NAMALWA (cell line): Measurements from ENCODE around the gene RBBP8NL.

ENCODE experiments used
- DNase-seq: peaks from one replicate; pipeline ENCODE4 v3.0.0-alpha.2; 2015; ENCODE audit warnings: low spot score

Gene RBBP8NL, protein sequence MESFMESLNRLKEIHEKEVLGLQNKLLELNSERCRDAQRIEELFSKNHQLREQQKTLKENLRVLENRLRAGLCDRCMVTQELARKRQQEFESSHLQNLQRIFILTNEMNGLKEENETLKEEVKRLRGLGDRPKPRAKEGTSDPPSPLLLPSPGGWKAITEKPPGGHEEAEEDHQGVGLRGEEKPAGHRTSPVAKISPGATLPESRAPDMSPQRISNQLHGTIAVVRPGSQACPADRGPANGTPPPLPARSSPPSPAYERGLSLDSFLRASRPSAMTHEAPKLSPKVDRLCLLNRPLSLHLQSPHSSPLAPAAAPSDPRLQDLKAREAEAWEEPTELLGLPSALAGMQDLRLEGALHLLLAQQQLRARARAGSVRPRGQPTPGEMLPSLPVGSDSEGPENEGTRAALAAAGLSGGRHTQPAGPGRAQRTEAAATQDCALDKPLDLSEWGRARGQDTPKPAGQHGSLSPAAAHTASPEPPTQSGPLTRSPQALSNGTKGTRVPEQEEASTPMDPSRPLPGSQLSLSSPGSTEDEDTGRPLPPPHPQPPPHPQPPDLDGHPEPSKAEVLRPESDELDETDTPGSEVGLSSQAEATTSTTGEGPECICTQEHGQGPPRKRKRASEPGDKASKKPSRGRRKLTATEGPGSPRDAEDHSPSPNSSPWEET

DNA sequence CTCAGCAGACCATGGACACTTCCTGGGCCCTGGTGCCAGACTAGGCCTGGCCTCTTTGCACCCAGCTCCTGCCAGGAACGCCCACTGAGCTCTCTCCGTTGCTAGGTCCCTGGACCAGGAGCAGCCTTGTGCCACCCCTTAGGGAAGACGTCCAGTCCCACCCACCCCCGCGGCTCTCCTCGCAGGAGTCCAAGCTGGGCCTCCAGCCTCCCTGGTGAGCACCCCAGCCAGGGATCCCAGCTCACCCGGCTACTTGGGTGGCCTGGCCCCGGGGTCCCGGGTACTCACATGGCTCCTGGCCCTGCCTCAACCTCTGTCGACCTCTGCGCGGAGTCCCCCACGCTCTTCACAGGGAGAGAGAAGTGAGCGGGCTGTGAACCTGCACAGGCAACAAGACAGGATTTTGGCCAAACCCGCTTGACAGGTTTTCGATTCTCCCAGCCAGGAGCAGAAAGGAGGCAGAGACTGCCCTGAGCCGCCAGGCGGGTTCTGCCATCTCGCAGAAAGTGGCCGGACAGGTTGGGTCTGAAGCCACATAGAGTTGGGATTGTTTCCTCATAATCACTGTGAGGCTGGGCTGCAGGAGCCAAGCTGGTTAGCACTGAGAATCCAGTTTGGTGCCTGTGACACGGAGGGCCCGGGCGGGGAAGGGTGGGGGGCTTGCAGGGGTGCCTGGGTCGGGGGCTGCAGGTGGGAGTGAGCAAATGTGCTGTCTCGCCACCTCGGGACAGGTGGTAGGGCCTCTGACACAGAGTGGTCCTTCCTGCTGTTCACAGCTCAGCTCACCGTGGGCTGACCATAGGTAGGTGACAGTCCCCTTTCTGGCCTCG, at the start of gene RBBP8NL:
TSS of gene RBBP8NL (minus strand) at position 368 of the 830 bp plus-strand sequence. CDS start 7,892 bp downstream, outside the sequence.
- DNase-seq, result no peak

DNA sequence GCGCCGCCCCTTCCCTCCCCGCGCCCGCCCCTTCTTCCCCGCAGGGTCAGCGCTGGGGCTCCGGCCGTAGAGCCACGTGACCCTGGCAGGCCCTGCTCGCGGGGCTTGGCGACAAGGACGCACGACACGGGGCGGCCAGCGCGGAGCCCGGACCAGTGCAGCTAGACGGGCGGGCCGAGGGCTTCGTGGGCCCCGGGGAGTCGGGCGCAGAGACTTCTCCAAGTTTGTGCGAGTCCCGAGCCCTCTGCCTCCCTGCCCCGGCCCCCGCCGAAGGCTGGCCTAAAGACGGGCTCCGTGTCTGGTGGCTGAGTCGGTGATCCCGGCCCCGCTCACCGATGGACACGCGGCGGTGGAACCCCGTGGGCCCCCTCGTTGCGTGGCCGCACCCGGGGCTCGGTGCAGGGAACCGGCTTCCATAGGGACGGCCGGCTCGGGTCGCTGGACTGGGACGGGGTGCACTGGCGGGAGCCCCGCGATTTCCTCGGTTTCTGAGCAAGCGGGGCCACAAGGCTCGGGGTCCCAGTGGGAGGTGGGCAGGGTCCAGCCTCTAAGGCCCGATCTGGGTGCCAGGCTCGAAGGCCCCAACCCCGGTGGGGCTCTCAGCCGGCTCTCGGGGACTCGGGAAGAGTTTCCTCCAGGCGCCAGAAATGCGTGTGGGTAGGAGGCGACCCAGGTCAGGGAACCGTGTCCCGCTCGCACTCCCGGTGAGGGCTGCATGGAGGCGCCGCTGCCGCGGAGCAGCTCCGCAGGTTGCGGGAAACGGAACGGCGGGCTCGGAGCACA, 48.9 kb upstream of the RBBP8NL start:
- DNase-seq, result no peak

DNA sequence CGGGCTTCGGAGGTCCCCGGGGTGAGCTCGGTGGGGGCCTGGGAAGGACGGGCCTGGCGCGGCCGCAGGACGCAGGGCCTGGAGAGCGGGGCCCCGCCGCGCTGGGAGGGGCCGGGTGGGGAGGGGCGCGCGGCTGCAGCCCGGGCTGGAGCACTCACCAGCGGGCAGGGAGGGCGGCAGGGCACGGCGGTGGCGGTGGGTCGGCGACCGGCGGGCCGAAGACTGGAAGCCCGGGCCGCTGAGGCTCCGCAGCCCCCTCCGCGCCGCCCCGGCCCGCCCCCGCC, 48.4 kb upstream of the RBBP8NL start, which contains the start of gene GATA5:
TSS of gene GATA5 (minus strand) at position 224 of the 284 bp plus-strand sequence. CDS start 474 bp downstream, outside the sequence.
- DNase-seq, result no peak

DNA sequence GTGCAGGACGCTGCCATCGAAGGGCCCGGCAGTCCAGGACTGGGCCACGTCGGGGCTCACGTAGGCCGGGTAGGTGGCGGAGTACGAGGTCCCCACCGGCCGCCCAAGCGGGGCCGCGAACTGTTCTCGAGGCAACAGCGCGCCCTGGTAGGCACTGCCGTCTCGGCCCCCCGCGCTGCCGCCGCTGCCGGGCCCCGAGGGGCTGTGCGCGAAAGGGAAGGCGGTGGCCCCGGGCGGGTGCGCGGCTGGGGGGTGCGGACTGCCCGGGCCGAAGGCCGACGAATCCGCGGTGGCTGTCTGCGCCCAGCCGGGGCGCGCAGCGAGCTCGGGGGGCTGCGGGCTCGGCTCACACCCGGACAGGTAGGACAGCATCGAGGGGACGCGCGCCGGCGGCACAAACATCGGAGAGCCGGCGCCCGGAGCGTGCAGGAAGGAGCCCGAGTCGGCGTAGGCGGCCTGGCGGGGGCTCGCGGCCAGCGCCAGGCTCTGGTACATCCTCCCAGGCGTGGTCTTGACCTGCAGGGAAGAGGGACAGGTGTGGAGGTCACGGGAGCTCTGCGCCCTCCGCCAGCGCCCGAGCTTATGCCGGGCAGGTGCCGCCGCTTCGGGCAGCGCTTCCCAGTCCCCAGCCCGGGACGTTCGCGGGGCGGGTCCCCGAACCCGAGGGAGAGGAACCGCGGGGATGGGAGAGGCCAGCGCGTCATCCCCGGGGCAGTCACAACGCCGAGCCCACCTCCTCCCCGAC, 47.9 kb upstream of the RBBP8NL start:
- no peak for DNase-seq

DNA sequence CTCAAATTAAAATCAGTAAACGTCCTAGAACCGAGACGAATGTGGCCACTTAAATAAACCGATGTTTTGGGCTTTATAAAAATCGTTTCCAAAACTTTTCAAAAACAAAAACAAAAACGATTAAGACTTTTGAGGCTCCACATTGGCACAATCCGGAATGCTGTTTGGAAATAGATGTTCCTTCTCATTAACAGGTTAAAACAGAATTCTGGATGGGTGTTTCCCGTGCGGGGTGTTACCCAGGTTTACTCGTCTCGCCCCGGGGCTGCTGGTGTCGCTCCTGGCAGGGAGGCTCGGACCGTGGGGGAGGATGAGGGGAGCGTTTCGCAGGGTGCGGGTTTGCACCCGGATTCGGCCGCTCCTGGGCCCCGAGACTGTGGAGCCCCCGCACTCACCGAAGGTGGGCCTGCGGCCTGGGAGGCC, 47.3 kb upstream of the RBBP8NL start:
- no peak for DNase-seq

DNA sequence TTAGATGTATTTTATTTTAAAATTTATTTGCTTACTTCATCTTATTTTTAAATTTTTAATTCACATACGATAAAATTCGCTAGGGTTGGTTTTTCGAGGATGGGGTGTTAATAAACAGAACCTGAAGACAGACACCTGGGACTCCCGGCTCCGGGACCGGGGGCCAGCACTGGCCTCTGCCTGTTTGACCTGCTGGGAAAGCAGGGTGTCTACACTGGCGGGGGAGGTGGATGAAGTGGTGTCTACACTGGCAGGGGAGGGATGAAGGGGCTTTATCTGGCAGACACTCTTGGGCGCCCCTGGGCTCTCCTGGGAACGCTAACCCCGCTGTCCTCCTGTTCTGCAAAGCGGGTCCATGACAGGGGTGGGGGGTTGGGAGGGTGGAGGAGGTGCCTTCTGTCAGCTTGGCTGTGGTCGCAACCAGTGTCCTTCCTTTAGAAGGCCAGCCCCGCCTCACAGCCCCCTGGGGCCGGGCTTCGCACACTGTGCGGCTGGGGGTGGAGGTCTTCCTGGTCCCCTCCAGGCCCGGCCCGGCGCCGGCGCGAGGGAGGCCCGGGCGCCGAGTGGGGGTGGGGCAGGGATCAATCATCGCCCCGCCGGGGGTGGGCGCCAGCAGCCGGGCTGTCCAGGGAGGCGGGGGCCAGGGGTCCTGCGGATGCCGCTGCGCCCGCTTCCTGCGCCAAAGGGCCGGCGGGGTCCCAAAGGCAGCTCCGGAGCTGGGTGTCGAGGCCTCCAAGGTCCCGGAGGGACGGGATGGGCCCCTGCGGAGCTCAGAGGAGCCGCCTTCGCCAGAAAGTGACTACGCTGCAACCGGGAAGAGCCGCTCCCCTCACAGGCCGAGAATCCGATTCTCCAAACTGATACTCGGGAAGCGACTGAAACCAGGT, 46.6 kb upstream of the RBBP8NL start:
- no peak for DNase-seq

DNA sequence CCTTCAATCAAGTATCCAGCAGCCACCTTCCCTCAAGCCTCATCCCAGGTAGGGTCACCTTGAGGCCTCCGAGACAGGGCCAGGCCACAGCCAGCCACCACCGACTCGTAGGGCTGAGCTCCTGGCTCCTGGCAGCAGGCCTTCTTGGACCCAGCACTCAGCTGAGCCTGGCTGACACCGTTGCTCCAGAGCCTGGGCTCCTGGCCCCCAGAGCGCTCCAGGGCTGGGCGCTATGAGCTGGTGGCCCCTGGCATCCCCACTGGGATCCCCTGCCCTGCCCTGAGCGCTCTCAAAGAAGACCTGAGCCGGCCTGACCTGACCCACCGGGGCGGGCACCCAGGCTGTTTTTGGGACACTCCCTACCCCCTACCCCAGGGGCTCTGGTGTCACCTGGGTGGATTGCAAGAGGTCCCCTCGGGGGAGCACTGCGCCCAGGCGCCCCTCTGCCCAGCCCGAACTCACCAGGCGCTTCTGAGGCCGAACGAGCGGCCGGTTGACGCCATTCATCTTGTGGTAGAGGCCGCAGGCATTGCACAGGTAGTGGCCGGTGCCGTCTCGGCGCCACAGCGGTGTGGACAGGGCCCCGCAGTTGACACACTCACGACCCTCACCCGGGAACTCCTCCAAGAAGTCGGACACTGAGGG, 45.7 kb upstream of the RBBP8NL start:
- DNase-seq, result no peak

DNA sequence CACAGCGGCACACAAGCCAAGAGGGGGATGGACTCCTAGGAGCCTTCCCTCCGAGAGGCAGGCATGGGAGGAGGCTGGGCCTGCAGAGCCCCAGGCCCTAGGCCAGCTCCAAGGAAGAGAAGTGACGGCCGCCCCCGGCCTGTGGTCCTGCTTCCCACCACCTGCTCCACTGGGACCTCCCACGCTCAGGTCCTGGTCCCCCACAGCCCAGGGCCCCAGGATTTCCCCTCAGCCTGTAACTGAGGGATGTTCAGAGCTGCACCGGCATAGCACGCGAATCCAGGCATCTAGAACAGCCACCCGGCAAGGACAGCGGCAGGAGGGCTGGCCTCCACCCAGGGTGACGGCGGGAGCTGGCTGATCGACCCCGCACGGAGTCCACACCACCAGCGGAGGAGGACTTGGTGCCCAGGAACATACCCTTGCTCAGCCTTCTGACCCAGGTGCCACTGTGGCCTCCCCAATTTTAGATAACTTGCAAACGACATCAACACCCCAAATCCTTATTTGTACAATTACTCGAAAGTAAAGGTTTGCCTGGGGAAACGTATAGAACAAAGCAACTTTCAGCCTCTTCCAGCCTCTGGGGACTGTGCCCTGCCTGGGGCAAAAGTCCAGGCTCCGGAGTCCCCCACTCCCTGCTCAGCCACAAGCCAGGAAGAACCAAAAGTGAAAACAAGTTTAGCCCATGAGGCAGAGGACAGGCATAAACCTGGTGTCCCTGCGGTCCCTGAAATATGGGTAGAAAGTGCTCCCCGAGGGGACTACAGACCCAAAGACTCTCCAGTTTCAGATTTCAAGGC, 45.0 kb upstream of the RBBP8NL start:
- no peak for DNase-seq

DNA sequence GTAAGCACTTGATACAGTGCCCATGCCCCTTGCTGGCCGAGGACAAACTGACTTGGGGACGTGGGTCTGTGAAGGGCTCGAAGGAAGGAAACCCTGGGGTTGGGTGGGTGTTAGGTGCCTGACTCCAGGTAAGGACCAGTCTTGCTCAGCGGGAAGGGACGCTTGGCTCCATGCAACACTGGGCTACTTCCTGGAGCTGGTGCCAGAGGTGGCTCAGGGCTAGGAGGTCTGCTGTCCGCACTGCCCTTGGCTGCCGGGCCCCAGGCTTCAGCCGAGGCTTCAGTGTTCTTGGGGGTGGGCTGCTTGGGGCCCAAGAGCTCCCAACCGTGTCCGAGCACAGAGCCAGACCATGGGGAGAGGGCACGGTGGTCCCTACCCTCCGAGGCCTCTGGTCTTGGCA, 43.1 kb upstream of the RBBP8NL start:
- DNase-seq, result no peak

DNA sequence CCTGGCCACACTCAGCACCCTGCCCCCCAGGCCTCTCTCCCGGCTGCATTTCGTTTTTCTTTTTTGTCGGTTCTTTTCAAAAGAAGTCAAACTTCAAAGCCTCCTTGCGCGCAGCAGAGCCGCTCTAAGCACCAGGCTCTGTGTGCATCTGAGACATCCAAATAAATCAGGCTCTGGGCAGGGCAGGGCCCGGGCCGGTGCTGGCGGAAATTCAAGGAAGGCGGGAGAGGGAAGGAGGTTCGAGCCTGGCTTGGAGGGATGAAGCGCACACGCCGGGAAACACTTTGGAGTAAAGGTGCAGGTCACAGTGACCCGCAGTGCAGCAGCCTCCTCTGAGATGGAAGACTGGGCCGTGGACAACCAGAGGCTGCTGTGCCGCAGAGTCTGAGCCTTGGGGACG, 42.7 kb upstream of the RBBP8NL start:
- DNase-seq, result no peak

DNA sequence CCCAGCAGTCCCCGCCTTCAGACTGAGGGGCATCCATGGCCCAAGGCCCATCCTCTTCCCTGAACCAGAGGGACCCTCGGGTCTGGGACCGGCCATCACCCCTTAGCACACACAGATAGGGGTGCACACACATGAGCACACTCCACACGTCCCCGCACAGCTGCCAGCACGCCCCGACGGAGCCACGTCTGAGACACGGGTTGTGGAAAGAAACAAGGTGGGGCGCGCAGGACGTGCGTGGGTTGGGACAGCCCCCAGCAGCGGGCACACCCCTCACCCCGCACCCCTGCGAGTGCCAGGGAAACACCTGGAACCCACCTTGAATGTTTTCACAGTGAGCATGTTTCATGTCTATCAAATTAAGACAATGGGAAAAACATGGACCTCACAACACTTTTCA, 42.0 kb upstream of the RBBP8NL start:
- no peak for DNase-seq

DNA sequence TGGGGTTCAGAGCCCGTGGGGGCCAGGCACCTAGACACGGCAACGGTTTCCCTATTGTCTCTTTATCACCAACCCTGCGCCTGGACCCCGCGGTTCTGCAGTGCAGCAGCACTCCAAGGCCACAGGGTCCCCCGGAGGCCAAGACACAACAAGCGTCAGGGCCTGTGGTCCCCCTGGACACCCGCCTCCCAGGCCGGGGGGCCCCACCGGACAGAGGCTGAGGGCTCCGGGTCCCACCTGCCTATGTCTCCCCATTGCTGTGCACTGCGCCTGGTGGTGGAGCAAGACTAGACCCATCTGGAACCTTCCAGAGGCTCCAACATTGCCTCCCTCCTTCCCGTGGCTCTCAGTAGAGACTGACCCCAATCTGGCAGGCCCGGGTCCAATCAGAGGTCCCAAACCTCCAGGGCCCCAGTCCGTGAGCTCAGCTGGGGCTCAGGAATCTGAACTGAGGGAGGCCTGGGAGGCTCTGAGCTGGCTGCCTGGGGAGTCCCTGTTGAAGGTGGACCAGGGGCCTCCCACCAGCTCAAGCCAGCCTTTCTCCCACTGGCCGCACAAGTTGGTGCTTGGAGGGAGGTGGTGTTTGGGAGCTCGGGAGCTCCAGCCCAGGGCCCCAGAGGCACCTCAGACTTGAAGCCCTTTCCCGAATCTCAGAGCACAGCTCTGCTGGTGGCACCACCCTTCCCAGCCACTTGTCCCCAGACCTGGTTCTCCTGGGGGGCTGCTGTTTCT, 39.6 kb upstream of the RBBP8NL start:
- no peak for DNase-seq

DNA sequence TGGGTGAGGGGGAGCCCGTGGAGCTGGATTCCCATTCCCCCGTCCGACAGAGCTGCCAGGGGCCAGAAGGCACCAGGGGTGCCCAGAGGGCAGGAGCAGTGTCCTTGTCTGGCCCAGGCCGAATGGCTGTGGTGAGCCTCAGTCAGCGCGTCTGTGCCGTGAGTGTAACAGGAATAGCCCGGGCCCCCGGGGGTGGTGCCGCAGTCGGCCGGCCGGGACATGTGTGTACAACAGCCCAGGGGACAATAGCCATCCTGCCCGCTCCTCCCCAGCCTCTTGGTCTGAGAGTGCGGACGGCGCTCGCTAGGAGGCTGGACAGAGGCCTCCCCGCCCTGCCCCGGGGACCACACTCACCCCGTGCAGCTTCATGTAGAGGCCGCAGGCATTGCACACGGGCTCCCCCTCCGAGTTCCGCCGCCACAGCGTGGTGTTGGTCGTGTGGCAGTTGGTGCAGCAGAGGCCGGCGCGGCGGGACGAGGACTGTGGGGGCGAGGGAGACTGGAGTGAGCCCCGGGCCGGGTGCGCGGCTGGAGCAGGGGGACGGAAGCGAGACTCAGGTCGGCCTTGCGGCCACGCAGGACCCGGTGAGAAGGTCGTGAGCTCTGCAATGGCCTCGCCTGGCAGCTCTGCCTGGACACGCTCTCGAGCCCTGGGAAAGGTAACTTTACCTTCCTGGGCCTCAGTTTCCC, 38.9 kb upstream of the RBBP8NL start:
- no peak for DNase-seq

DNA sequence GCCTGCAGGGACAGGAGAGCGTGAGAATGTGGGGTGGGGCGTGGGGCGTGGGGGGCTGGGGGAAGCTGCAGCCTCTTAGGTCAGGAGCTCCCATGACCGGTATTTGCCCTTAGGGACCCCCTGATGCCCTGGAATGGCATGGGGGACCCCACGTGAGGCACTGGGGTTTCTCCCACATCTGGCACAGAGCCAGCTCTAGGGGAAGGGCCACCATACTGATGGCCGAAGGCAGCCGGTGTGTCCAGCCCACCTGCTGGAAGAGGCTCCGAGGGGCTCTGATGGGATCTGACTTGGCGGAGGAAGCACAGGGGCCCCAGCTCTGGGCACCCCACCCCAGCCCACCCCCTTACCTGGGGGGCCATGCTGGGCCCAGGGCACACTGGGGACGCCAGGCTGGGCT, 37.7 kb upstream of the RBBP8NL start:
- no peak for DNase-seq

DNA sequence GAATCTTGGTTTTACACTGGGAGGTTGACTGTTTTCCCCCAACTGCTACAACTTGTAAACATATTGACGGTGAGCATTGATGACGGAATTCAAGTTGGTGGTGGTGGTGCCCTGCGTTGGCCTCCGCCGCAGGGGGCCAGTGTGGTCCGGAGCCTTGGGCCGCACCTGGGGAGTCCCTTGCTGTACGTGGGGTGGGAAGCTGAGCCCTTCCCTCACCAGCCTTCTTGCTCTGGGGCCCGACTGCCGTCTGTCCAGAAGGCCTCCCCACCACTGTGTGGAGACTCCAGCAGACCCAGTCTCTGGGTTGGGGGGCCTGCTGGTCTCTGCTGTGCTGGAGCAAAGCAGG, 37.1 kb upstream of the RBBP8NL start:
- no peak for DNase-seq

DNA sequence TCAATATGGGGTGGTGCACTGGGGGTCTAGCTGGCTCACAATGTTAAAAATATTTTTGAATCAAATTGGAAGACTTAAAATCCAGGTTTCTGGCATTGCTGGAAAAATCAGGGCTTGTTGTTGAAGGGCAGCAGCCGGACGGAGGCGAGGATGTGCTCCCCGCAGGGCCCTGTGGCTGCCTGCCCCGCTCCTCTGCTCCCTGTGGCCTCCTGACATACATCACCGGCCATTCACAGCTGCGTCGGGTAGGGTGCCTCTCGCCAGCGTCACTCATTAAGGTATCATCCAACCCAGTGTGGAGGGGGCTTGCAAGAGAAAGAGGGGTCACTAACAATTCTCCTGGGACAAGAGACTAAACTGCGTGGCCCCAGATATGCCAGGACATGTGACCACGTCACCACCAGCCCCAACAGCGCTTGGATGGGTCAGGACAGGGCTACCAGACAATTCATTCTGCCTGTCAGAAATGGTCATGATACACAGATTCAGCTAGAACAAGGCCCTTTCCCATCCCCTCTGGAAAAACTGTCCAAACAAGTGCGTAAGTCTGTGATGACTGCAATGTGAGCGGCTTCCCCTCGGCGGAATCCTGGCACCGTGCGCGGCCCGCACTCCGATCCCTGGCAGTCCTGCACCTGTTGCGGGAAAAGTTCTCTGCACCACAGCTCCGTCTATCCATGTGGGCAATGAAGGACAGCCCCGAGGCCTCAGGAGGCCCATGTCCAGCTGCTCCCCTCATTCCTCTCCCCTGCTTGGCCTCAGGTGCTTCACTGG, 36.5 kb upstream of the RBBP8NL start:
- DNase-seq, result no peak
